Measurements from ENCODE around the gene GALE.
"Not testable (repeated sequence)": the region's sequence is repeated elsewhere in the genome, so short reads cannot be mapped to it uniquely, and the experiment has no call there.

The GALE gene

DNA sequence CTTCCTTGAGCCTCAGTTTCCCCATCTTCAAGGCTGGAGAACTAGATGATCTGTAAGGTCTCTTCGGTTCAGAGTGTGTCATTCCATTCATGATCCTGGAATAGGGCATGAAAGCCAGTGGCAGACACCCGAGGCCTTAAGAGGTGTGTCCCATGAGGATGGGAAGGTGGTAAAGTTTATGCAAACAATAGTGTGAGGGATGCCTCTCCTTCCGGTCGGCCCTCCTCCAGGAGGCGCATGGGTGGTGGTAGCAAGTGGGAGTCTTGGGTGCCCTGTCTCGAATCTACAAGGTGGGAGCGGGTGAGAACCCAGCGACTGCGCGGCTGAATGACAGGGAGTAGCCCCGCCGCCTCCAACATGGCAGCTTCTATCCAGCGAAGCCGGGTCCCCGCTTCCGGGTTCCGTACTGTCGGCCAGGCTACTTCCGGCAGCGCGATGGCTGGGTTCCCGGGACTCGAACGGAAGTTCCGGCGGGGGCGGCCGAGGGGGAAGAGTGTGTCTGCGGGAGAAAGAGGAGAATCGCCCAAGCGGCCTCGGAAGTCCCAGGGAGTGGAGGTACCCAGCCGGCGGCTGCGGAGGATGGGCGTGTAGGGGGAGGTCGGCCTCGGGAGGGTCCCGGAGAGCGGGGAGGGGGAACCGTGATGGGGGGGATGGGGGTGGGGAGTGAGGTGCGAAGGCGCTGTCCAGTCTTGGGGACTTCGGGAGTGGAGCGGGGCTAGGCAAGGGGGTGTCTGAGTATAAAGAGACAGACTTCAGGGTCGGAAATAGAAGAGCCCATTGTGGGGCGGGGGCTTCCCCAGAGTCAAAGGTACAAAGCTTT lies 9.6 kb downstream of the GALE start, which contains the start of gene LYPLA2:
LYPLA2 (plus strand) TSS at position 450 of the 820 bp plus-strand sequence. CDS start 1,538 bp downstream, outside the sequence.
- DNase-seq (ENCODE audit: low read depth) = peak; percentile 68
- TF ChIP-seq, protein P1, sequence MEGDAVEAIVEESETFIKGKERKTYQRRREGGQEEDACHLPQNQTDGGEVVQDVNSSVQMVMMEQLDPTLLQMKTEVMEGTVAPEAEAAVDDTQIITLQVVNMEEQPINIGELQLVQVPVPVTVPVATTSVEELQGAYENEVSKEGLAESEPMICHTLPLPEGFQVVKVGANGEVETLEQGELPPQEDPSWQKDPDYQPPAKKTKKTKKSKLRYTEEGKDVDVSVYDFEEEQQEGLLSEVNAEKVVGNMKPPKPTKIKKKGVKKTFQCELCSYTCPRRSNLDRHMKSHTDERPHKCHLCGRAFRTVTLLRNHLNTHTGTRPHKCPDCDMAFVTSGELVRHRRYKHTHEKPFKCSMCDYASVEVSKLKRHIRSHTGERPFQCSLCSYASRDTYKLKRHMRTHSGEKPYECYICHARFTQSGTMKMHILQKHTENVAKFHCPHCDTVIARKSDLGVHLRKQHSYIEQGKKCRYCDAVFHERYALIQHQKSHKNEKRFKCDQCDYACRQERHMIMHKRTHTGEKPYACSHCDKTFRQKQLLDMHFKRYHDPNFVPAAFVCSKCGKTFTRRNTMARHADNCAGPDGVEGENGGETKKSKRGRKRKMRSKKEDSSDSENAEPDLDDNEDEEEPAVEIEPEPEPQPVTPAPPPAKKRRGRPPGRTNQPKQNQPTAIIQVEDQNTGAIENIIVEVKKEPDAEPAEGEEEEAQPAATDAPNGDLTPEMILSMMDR (IDR thresholded peaks at IDR 0.05; ENCODE audit: low read depth, low read length, missing control alignments) = no peak
- peak within 1 kb of the TSS; percentile 98 for H3K4me3 ChIP-seq (ENCODE audit: low read depth, low read length)

DNA sequence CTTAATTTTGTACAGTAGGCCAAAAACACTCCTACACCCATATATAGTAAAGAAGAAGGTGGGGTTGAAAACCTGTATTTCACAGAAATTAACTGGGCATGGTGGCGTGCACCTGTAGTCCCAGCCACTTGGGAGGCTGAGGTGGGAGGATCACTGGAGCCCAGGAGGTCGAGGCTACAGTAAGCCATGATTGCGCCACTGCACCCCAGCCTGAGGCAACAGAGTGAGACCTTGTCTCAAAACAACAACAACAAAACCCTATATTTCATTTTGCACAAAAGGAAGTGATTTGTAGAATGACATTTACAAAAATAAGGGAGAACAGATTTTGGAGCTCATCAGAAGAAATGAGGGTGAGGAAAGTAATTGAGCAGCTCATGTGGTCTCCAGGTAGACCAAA lies 11.9 kb downstream of the GALE start:
- DNase-seq (ENCODE audit: low read depth) = no peak
- TF ChIP-seq, protein P1 (IDR thresholded peaks at IDR 0.05; ENCODE audit: low read depth, low read length, missing control alignments) = no peak
- H3K4me3 ChIP-seq (ENCODE audit: low read depth, low read length) = no peak overlapping the region

GRCh38 chr1:23787701-23788100 lies 12.9 kb downstream of the GALE start:
- TF ChIP-seq, protein P1 (IDR thresholded peaks at IDR 0.05; ENCODE audit: low read depth, low read length, missing control alignments) = no peak
- no peak overlapping the region for H3K4me3 ChIP-seq (ENCODE audit: low read depth, low read length)
- DNase-seq (ENCODE audit: low read depth) = no peak

GRCh38 chr1:23784846-23785245 lies 15.7 kb downstream of the GALE start:
- H3K4me3 ChIP-seq (ENCODE audit: low read depth, low read length) = no peak overlapping the region
- DNase-seq (ENCODE audit: low read depth) = no peak
- TF ChIP-seq, protein P1 (IDR thresholded peaks at IDR 0.05; ENCODE audit: low read depth, low read length, missing control alignments) = no peak

DNA sequence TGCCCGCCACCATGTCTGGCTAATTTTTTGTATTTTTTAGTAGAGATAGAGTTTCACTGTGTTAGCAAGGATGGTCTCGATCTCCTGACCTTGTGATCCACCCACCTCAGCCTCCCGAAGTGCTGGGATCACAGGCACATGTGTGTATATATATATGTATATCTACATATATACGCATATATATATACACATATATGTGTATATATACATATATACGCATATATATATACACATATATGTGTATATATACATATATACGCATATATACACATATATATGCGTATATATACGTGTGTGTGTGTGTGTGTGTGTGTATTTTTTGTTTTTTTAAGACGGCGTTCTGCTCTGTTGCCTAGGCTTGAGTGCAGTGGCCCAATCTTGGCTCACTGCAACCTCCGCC lies 17.4 kb downstream of the GALE start:
- DNase-seq (ENCODE audit: low read depth); H3K4me3 ChIP-seq (ENCODE audit: low read depth, low read length): not testable (repeated sequence)

GRCh38 chr1:23779826-23780371 lies 20.7 kb downstream of the GALE start:
- TF ChIP-seq, protein P1 (IDR thresholded peaks at IDR 0.05; ENCODE audit: low read depth, low read length, missing control alignments) = no peak
- peak overlapping the region; percentile 70; the same call in 1 of the 2 replicates for H3K4me3 ChIP-seq (ENCODE audit: low read depth, low read length)
- DNase-seq (ENCODE audit: low read depth) = no peak

DNA sequence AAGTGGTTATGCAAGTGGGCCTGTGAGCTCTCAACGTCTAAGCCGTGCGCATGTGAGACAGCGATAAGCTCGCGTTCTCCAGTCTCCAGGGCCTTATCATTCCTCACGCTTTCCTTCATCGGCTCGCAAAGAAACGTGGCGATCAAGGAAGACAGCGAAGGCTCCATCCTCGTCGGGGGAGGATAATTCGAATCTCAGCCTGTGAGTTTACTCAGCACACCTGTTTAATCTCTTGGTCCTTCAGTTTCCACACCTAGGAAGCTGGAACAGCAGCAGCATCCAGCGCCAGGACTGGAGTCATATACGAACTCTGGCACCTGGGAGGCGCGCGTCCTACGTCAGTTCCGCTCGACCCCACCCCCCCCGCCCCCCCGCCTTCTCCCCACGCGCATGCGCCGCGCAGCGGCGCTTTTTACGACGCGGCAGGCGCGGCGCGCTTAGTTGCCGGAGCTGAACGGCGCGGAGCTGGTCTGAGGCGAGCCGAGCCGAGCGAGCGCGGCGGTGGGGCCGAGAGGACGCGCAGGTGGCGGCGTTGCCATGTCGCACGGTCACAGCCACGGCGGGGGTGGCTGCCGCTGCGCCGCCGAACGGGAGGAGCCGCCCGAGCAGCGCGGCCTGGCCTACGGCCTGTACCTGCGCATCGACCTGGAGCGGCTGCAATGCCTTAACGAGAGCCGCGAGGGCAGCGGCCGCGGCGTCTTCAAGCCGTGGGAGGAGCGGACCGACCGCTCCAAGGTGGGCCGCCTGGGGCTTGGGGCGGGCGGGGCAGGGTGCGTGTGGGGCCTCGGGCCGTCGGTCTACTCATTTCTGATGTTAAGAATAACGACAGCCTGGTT lies 22.4 kb downstream of the GALE start, which contains the start of gene PITHD1:
PITHD1 (plus strand) TSS at position 440 of the 836 bp plus-strand sequence; CDS start at position 538, 98 bp downstream.
- TF ChIP-seq, protein P1 (IDR thresholded peaks at IDR 0.05; ENCODE audit: low read depth, low read length, missing control alignments) = no peak
- peak; percentile 61 for DNase-seq (ENCODE audit: low read depth)
- H3K4me3 ChIP-seq (ENCODE audit: low read depth, low read length) = peak within 1 kb of the TSS; percentile 70
